ENCODE measurements around the gene PLCD3. TPM values are rescaled to one million over a fixed set of nuclear protein-coding genes. Genes with fewer than 3 reads are reported as not detected.

The PLCD3 gene
- total and polyA plus RNA-seq, 2 of the 13 experiments (the other 11 are each of a cell fraction or from before 2014, with no cell fraction given) = 11.3 to 39.1 TPM

- peak; percentile 80; the same call in 1 of the 2 replicates for TF ChIP-seq ZHX1 (CRISPR knock-in tag; IDR thresholded peaks at IDR 0.05; ENCODE audit: low read depth)
- no peak for TF ChIP-seq TRIM22 (IDR thresholded peaks at IDR 0.05)
- no peak for TF ChIP-seq ZNF782 (CRISPR knock-in tag; IDR thresholded peaks at IDR 0.05; ENCODE audit: borderline replicate concordance)
- no peak for TF ChIP-seq USF2 (IDR thresholded peaks at IDR 0.05; ENCODE audit: low read depth, low read length)
- peak; percentile 59; the same call in 1 of the 2 replicates for TF ChIP-seq USF2 (CRISPR knock-in tag; IDR thresholded peaks at IDR 0.05; ENCODE audit: borderline replicate concordance)
- TF ChIP-seq ZMYM2 (CRISPR knock-in tag; IDR thresholded peaks at IDR 0.05) = peak; percentile 78
- TF ChIP-seq GATAD2A (CRISPR knock-in tag; IDR thresholded peaks at IDR 0.05) = peak; percentile 89
- TF ChIP-seq ZNF3 (CRISPR knock-in tag; IDR thresholded peaks at IDR 0.05) = no peak
- no peak for TF ChIP-seq MED8 (CRISPR knock-in tag; IDR thresholded peaks at IDR 0.05; ENCODE audit: insufficient replicate concordance)
- TF ChIP-seq ZNF276 (CRISPR knock-in tag; IDR thresholded peaks at IDR 0.05; ENCODE audit: low read depth) = peak; percentile 67; the same call in 1 of the 2 replicates
- 0 out of 2 replicates have a peak, but pooled peaks have one; percentile 77 for TF ChIP-seq ZNF468 (CRISPR knock-in tag; IDR thresholded peaks at IDR 0.05)
- TF ChIP-seq FIP1L1 (IDR thresholded peaks at IDR 0.05; ENCODE audit: borderline replicate concordance, insufficient read depth, low read depth, low read length) = no peak
- 0 out of 2 replicates have a peak, but pooled peaks have one; percentile 63 for TF ChIP-seq NAIF1 (CRISPR knock-in tag; IDR thresholded peaks at IDR 0.05; ENCODE audit: borderline replicate concordance)
- TF ChIP-seq HBP1 (CRISPR knock-in tag; IDR thresholded peaks at IDR 0.05; ENCODE audit: low read depth) = 0 out of 2 replicates have a peak, but pooled peaks have one; percentile 47
- TF ChIP-seq ZNF543 (CRISPR knock-in tag; IDR thresholded peaks at IDR 0.05) = peak; percentile 87; the same call in 1 of the 2 replicates
- peak; percentile 52; the same call in 1 of the 2 replicates for TF ChIP-seq ATF6 (CRISPR knock-in tag; conservative IDR thresholded peaks at IDR 0.05)
Measured at GRCh38 chr17:45135192-45135977, 3.1 kb upstream of the PLCD3 start, which contains the start of gene ACBD4 (continued).
